ENCODE data around the gene ODAD3. TPM values are rescaled to one million over a fixed set of nuclear protein-coding genes. Genes with fewer than 3 reads are reported as not detected.
A peak's percentile ranks its signal among the peaks of the same experiment; 100 is the strongest.

ODAD3 gene
- total RNA-seq, 4 donors from 2014 or later: 0.32 to 2.2 TPM; not detected in 2

DNA sequence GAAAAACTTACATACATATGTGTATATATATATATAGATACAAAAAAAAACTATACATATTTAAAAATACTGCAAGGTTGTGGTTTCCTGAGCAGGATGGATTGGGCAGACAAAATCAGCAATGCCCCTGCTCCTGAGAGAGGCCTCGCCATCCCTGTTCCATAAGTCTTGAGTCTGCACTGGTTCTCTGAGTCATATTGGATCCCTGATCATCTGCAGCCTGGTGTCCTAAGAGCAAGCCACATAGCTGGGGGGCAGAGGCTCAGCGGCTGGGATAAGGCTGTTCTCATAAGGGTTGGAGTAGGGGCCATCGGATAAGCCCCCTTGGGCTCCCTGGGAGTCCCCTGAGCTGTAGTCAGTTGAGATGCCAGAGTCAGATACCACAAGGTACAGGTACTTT lies 57.2 kb downstream of the ODAD3 start:
- peak overlapping the region; percentile 47 to 97 (median 72) for H3K27ac ChIP-seq
- intact Hi-C loops (cut with DNase I; ENCODE audit: low total_unique reads): no loop called here

DNA sequence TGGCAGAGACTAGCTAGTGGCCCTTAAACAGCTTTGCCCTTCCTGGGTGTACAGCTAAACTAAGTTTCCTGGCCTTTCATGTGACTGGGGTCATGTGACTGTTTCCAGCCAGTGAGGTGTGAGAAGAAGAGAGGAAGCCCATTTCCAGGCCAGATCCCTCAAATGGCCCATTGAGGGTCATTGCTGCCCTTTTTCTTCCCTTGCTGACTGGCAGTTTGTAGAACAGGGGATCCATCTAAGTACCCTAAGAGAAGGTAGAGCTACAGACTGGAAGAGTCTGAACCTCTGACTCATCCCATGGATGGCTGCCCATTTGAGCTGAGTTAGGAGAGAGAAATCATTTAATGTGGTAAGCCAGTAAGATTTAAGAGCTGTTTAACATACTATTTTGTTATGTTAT lies 57.7 kb downstream of the ODAD3 start:
- Histone ChIP-seq H3K36me3 (no peaks in the 10 kb centered on the region), H3K27ac (peak overlapping the region; percentile 47 to 97 (median 72)), H3K4me1 (peaks cover 29 to 58% (median 49%) of the 10 kb centered on the region in 4 donors), H3K27me3 (no peaks in the 10 kb centered on the region), H3K9me3 (no peaks in the 10 kb centered on the region), H3K4me3 (no peak overlapping the region)
- in situ Hi-C loops (cut with MboI; ENCODE audit: low pct_ligation_motif_present in 1 of 4, low pct_unique_long_range_greater_than_20kb in 1 of 4, low sequenced_read_pairs in 3 of 4): loop anchor here in 2 of 4 donors (10.0 to 25.0 kb wide), 2 partner anchors 58 to 110 kb away; partner anchors contain the start of genes ELAVL3 (in 1 of the 2), ODAD3 (in 1 of the 2) and PRKCSH (in 1 of the 2)
- intact Hi-C loops (cut with DNase I; ENCODE audit: low total_unique reads): no loop called here
- TF ChIP-seq POLR2A (IDR thresholded peaks at IDR 0.05) (no peak), CTCF (IDR thresholded peaks at IDR 0.05) (no peak), EP300 (IDR thresholded peaks at IDR 0.05; ENCODE audit: low read depth) (no peak), POLR2AphosphoS5 (IDR thresholded peaks at IDR 0.05) (no peak)
- peak; percentile 48 for DNase-seq

More for the DNA sequence above, 57.2 kb downstream of the ODAD3 start:
- 93 to 100% methylated on average over 1 to 3 of the region's 3 CpGs for WGBS, 2 donors (ENCODE audit: low coverage in 1 of 2)
- TF ChIP-seq POLR2A (IDR thresholded peaks at IDR 0.05): no peak
- TF ChIP-seq EP300 (IDR thresholded peaks at IDR 0.05; ENCODE audit: low read depth): no peak
- TF ChIP-seq POLR2AphosphoS5 (IDR thresholded peaks at IDR 0.05): no peak
- no peak for TF ChIP-seq CTCF (IDR thresholded peaks at IDR 0.05)
- in situ Hi-C loops (cut with MboI; ENCODE audit: low pct_ligation_motif_present in 1 of 4, low pct_unique_long_range_greater_than_20kb in 1 of 4, low sequenced_read_pairs in 3 of 4): loop anchor here in 2 of 4 donors (10.0 to 25.0 kb wide), 2 partner anchors 57 to 110 kb away; partner anchors contain the start of genes ELAVL3 (in 1 of the 2), ODAD3 (in 1 of the 2) and PRKCSH (in 1 of the 2)
- peaks cover 4% of the 10 kb centered on the region for H3K27me3 ChIP-seq
- no peak overlapping the region for H3K4me3 ChIP-seq
- H3K4me1 ChIP-seq: peaks cover 29 to 61% (median 51%) of the 10 kb centered on the region in 4 donors
- no peak for DNase-seq
- H3K9me3 ChIP-seq: no peaks in the 10 kb centered on the region
- no peaks in the 10 kb centered on the region for H3K36me3 ChIP-seq

DNA sequence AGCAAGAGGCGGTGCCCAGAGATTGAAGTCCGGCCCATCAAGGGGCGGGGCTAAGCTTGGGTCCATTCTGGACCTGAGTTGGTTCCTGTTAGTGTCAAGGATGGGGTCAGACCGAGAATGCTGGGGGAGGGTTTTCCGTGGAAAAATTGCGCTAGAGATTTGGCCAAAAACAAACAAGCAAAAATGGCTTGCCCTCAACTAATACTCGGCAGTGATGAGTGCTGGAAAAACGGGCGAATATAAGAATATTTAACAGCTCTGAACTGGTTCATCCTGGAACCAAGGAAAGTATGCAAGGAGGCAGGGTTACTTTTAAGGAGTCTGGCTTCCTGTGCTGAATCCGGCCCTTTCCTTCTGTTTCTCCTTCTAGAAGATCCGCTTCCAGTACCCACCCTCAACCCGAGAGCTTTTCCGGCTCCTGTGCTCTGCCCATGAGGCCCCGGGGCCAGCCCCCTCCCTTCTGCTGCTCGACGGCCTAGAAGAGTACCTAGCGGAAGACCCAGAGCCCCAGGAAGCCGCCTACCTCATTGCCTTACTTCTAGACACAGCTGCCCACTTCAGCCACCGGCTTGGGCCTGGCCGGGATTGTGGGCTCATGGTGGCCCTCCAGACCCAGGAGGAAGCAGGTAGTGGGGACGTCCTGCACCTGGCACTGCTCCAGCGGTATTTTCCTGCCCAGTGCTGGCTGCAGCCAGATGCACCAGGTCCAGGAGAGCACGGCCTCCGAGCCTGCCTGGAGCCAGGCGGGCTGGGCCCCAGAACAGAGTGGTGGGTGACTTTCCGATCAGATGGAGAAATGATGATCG lies 59.6 kb downstream of the ODAD3 start:
- WGBS, 2 donors (ENCODE audit: low coverage in 1 of 2): 1 to 7% methylated on average over 13 to 27 of the region's 27 CpGs
- in situ Hi-C loops (cut with MboI; ENCODE audit: low pct_ligation_motif_present in 1 of 4, low pct_unique_long_range_greater_than_20kb in 1 of 4, low sequenced_read_pairs in 3 of 4) (loop anchor here in 2 of 4 donors (10.0 to 25.0 kb wide), 2 partner anchors 59 to 112 kb away; partner anchors contain the start of genes ELAVL3 (in 1 of the 2), ODAD3 (in 1 of the 2) and PRKCSH (in 1 of the 2)), intact Hi-C loops (cut with DNase I; ENCODE audit: low total_unique reads) (no loop called here)
- Histone ChIP-seq H3K36me3 (no peaks in the 10 kb centered on the region), H3K9me3 (no peaks in the 10 kb centered on the region), H3K27ac (peak overlapping the region; percentile 92 to 97 (median 94)), H3K27me3 (no peaks in the 10 kb centered on the region), H3K4me1 (peaks cover 23 to 45% (median 37%) of the 10 kb centered on the region in 4 donors), H3K4me3 (peak overlapping the region; percentile 47 to 62 (median 56))
- TF ChIP-seq CTCF (IDR thresholded peaks at IDR 0.05) (no peak), POLR2A (IDR thresholded peaks at IDR 0.05) (peak; percentile 74), POLR2AphosphoS5 (IDR thresholded peaks at IDR 0.05) (peak; percentile 80 to 94 (median 90))
- peak; percentile 74 for DNase-seq

DNA sequence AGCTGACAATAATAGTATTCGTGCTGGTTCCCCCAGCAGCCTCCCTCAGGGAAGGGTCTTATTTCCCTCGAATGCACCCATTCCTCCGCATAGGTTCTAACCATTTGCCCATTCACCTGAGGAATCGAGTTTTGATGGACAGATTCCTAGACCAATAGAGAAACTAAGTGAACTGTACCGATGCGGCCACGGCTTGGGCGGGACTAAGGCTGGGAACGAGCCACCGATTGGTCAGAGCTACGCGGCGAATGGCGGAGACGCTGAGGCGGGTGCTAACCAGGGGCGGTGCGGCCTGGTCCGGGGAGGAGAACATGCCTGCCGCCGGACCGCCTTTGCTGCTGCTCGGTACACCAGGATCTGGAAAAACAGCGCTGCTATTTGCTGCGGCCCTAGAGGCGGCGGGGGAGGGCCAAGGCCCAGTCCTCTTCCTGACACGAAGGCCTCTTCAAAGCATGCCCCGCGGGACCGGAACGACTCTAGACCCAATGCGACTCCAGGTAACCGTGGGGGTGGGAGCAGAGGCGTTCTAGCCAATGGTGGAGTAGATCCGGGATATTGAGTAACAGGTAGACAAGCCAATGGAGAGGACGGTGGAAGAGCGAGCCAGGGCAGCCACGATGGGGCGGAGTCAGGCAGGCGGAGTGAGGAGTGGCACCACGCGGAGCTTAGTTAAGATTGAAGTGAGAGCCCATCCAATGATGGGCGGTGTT lies 60.3 kb downstream of the ODAD3 start, which contains the start of gene SWSAP1:
TSS of gene SWSAP1 (plus strand) at position 234 of the 710 bp plus-strand sequence. CDS start at position 249, 15 bp downstream.
- intact Hi-C loops (cut with DNase I; ENCODE audit: low total_unique reads): no loop called here
- in situ Hi-C loops (cut with MboI; ENCODE audit: low pct_ligation_motif_present in 1 of 4, low pct_unique_long_range_greater_than_20kb in 1 of 4, low sequenced_read_pairs in 3 of 4): loop anchor here in 2 of 4 donors (10.0 to 25.0 kb wide), 2 partner anchors 60 to 113 kb away; partner anchors contain the start of genes ELAVL3 (in 1 of the 2), ODAD3 (in 1 of the 2) and PRKCSH (in 1 of the 2)
- Histone ChIP-seq H3K4me3 (peak within 1 kb of the TSS; percentile 50 to 70 (median 62)), H3K27ac (peak within 1 kb of the TSS; percentile 92 to 97 (median 94)), H3K4me1 (peaks cover 18 to 39% (median 32%) of the 10 kb centered on the region in 4 donors), H3K27me3 (no peaks in the 10 kb centered on the region), H3K36me3 (no peaks in the 10 kb centered on the region), H3K9me3 (no peaks in the 10 kb centered on the region)
- TF ChIP-seq EP300 (IDR thresholded peaks at IDR 0.05; ENCODE audit: low read depth) (no peak), POLR2AphosphoS5 (IDR thresholded peaks at IDR 0.05) (peak in 1 of 3 donors; percentile 53), CTCF (IDR thresholded peaks at IDR 0.05) (no peak), POLR2A (IDR thresholded peaks at IDR 0.05) (peak; percentile 70)
- WGBS, 2 donors (ENCODE audit: low coverage in 1 of 2): 0% methylated on average over 2 to 44 of the region's 44 CpGs
- peak; percentile 99 for DNase-seq
